Lower leg skin (tissue), 3 donors: Measurements from ENCODE around the gene SDK1.

Source experiments
- CTCF ChIP-seq, 3 donors: fragments of 450-650 bp; IDR thresholded peaks; one replicate each; pipeline ENCODE4 v1.5.1; 2016; ENCODE audit warnings: antibody characterized with exemption in 3 of 3, mild to moderate bottlenecking in 3 of 3, moderate library complexity in 2 of 3
- POLR2A ChIP-seq, 2 donors: fragments of 450-650 bp; IDR thresholded peaks; one replicate each; pipeline ENCODE4 v1.6.1; 2016 to 2017; ENCODE audit warnings: antibody characterized with exemption in 2 of 2, mild to moderate bottlenecking in 1 of 2, moderate library complexity in 1 of 2

GRCh38 chr7:3327655-3328054, 26.6 kb downstream of the SDK1 start:
- TF ChIP-seq CTCF (IDR thresholded peaks at IDR 0.05) = no peak
- no peak for TF ChIP-seq POLR2A (IDR thresholded peaks at IDR 0.05)
